ENCODE data around the gene TIAM2.

TIAM2 gene

GRCh38 chr6:155004576-155005372 lies 9.7 kb downstream of the TIAM2 start:
- ChIA-PET CTCF (interaction anchor here (2.4 kb wide), 1 partner anchor 10 kb away, joined by 5 read pairs; the partner anchor contains the start of gene TIAM2), POLR2A (no interaction called here)
- no peak for DNase-seq (ENCODE audit: extremely low spot score)
- TF ChIP-seq CTCF (IDR thresholded peaks at IDR 0.05; ENCODE audit: control extremely low read depth, extremely low read depth, low read depth, missing control alignments): no peak

GRCh38 chr6:155008625-155009024 lies 13.5 kb downstream of the TIAM2 start:
- POLR2A ChIA-PET: no interaction called here
- CTCF ChIA-PET: no interaction called here
- no peak for TF ChIP-seq CTCF (IDR thresholded peaks at IDR 0.05; ENCODE audit: control extremely low read depth, extremely low read depth, low read depth, missing control alignments)
- DNase-seq (ENCODE audit: extremely low spot score): no peak

GRCh38 chr6:155010940-155011339 lies 15.8 kb downstream of the TIAM2 start:
- CTCF ChIA-PET: interaction anchor here (0.9 to 1.4 kb wide), 3 partner anchors 37 to 83 kb away, joined by 3 read pairs; no protein-coding TSS in a partner anchor
- DNase-seq (ENCODE audit: extremely low spot score): no peak
- POLR2A ChIA-PET: no interaction called here
- no peak for TF ChIP-seq CTCF (IDR thresholded peaks at IDR 0.05; ENCODE audit: control extremely low read depth, extremely low read depth, low read depth, missing control alignments)

- POLR2A ChIA-PET: no interaction called here
- CTCF ChIA-PET: interaction anchor here (1.4 kb wide), 1 partner anchor 84 kb away, joined by 3 read pairs; no protein-coding TSS in a partner anchor
- DNase-seq (ENCODE audit: extremely low spot score): no peak
- TF ChIP-seq CTCF (IDR thresholded peaks at IDR 0.05; ENCODE audit: control extremely low read depth, extremely low read depth, low read depth, missing control alignments): no peak
These were observed 16.7 kb downstream of the TIAM2 start for GRCh38 chr6:155011809-155012291.

- CTCF ChIA-PET: no interaction called here
- no peak for DNase-seq (ENCODE audit: extremely low spot score)
- POLR2A ChIA-PET: no interaction called here
- no peak for TF ChIP-seq CTCF (IDR thresholded peaks at IDR 0.05; ENCODE audit: control extremely low read depth, extremely low read depth, low read depth, missing control alignments)
These were observed 18.4 kb downstream of the TIAM2 start for GRCh38 chr6:155013457-155013876.

- no peak for TF ChIP-seq CTCF (IDR thresholded peaks at IDR 0.05; ENCODE audit: control extremely low read depth, extremely low read depth, low read depth, missing control alignments)
- POLR2A ChIA-PET: no interaction called here
- CTCF ChIA-PET: no interaction called here
- DNase-seq (ENCODE audit: extremely low spot score): no peak
These were observed 19.0 kb downstream of the TIAM2 start for GRCh38 chr6:155014137-155014536.
